Skeletal muscle cell (primary cell): ENCODE data around the gene GLIS1.

ENCODE experiments used
- DNase-seq: peaks from one replicate; pipeline ENCODE4 v3.0.0-alpha.2; 2010; ENCODE audit warnings: low read depth
- H3K4me3 ChIP-seq: 2 replicates; pipeline ENCODE4 v1.5.1; 2011; ENCODE audit warnings: low read depth, mild to moderate bottlenecking, control low read depth, low read length, moderate library complexity

The GLIS1 gene

DNA sequence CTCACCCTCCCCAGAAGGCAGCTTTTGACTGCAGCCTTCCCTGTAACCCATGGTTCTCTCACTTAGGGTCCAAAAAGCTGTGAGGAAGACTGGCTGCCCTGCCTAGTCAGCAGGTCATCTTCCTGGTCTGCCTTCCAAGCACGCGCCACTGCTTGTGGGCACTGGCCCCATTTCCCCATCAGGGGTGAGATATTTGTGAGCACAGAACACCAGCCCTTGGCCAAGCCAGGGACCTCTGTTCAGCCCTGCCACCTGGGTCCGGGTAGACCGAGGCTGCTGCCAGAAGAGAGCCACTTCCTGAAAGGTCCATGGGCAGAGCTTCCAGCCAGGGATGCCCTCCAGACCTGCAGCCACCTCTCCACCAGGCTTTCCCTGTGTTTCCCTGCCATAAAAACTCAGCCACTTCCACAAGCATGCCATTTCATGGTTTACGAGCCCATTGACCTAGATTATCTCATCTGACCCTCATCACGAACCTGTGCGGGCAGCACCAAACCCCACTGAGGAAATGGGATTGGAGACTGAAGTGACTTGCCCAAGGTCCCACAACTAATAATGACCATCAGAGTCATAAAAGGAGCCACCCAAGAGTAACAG lies 40.5 kb downstream of the GLIS1 start:
- DNase-seq = no peak
- no peak overlapping the region for H3K4me3 ChIP-seq

DNA sequence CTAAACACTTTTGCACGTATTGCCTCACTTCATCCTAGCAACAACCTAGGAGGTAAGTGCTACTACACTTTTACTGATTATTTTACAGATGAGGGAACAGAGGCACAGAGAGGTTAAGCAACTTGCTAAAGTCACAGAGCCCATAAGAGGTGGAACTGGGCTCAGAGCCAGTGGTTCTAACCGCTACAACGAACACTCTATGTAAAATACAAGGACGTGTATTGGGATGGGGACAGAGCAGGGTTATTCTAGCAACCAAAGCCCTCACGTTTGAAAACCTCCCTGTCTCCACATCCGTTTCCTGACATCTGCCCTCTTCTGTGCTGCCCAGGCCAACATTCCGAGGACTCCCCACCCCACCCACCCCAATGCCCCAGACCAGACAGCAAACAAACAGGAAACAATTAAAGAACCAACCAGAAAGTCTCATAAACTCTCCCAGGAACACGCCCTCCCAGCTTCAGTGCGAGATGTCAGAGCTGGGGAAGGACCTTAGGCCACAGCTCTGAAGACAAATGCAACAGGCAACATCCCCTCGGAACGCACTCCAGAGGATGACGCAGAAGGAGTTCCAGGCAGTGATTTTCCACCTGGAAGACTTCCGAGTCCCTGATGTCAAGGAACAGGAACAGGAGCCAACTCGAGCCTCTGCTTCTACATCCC lies 41.1 kb downstream of the GLIS1 start:
- H3K4me3 ChIP-seq = no peak overlapping the region
- DNase-seq = peak; percentile 69

- no peak overlapping the region for H3K4me3 ChIP-seq
- no peak for DNase-seq
Observed at GRCh38 chr1:53696990-53697389, 42.0 kb downstream of the GLIS1 start.

DNA sequence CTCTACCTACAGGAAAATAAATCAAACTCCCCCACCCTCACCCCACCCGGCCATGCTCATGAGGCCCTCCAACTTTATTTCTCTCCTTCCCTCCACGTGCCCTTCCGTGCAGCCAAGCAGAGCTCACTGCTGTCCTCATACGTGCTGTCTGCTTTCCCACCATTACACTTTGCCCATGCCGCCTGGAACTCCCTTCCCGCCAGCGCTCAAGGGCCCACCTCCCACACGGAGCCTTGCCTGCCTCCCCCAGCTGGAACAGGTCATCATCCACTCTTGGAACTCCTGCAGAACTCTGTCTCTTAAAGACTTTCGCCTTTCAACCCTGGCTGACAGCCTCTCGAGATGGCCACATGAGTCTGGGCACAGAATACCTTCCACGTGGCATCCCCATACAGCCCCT lies 42.4 kb downstream of the GLIS1 start:
- DNase-seq = no peak
- no peak overlapping the region for H3K4me3 ChIP-seq

DNA sequence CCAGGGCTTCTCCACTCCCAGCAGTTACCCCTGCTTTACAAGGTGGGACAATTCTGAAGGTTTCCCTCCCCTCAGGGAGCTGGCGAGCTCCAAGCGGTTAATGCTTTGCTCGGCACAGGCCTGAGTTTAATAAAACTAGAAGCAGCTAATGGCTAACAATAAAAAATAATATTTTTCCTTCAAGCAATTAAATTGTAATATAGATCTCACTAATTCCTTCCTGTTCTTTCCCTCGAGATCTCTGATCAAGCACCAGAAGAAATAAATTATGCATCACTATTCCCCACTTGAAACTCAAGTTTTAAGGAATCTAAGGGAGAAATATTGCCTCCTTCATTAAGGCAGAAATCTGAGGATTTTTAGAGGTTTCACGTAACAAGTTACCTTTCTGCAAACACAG lies 42.9 kb downstream of the GLIS1 start:
- no peak overlapping the region for H3K4me3 ChIP-seq
- DNase-seq = no peak

DNA sequence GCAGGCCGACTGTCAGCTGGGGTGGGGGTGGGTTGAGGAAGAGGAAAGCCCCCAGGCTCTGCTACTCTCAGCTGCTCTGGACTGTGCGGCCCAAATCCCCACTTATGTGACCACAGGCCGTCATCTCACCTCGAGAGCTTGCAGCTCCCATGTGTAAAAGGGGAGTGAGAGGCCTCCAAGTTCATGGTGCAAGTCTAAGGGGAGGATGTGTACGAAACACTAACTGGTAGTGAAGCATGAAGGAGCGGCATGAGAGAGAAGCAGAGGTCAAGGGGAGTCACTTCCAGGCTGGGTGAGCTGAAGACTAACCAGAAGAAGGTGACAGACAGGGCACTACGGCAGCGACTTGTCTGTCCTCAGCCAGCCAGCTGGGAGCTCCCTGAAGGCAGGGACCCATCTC lies 43.8 kb downstream of the GLIS1 start:
- DNase-seq = no peak

GRCh38 chr1:53694718-53695091 lies 44.3 kb downstream of the GLIS1 start:
- DNase-seq = no peak
- no peak overlapping the region for H3K4me3 ChIP-seq

More for the DNA sequence above, 43.8 kb downstream of the GLIS1 start:
- H3K4me3 ChIP-seq = no peak overlapping the region

DNA sequence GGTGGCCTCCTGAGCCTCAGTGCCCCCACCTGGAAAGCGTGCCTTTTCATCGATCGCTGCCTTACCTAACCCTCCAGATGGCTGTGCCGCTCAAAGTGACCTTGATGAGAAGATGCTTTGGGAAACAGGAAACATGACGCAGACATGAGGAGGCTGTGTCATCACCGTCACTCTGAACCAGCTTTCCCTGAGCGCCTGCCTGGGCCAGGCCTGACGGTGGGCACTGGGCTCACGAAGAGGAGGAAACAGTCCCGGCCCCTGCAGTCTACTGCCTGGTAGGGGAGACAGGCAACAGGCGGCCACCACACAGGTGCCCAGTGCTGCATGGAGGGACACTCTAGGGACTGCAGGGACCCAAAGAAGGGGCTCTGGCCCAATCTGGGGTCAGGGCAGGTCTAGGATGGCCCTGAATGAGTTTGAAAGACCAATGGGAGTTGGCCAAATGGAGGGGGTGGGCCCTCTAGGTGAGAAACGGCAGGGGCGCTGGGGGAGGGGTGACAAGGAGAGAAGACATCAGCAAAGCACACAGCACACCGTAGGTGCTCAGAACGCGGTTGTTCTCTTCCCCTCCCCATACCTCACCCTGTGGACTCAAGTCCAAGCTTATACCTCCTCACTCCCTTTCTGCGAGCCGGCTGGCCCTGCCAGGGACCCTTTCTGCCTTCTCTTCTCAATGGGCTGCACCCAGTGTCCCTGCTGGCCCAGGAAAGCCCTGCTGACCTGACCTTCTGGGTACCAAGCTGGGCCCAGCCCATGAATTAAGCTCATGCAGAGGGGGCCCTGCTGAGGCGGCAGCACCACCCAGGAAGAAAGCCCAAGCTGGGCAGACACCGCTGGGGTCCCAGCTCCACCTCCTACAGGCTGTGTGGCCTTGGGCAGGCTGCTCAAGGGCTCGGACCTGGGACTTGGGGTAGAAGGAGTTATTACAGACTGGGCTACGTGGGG lies 44.9 kb downstream of the GLIS1 start:
- DNase-seq = no peak
- H3K4me3 ChIP-seq = no peak overlapping the region

DNA sequence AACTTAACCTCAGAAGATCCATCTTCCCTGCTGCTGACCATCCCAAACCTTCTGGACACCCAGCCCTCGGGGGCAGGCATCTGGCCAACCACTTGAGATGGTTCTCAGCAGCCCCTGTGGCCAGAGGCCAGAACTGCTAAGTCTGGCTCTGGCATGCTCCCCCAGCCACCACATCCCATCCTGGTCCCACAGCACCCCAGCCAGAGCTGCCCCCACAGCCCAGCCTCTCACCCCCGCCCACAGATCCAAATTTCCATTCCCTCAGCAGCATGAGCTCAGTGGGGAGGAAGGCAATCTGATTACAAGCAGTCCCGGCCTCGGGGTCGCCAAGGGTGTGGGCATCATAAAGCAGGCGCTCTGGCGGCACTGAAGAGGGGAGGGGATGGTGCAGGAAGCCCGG lies 45.6 kb downstream of the GLIS1 start:
- H3K4me3 ChIP-seq = no peak overlapping the region
- no peak for DNase-seq

- H3K4me3 ChIP-seq = no peak overlapping the region
- no peak for DNase-seq
Observed at GRCh38 chr1:53691326-53691725, 47.6 kb downstream of the GLIS1 start.

GRCh38 chr1:53690411-53690810 lies 48.6 kb downstream of the GLIS1 start:
- no peak for DNase-seq
- no peak overlapping the region for H3K4me3 ChIP-seq

- no peak overlapping the region for H3K4me3 ChIP-seq
- DNase-seq = no peak
Observed at GRCh38 chr1:53689736-53690326, 49.1 kb downstream of the GLIS1 start.

DNA sequence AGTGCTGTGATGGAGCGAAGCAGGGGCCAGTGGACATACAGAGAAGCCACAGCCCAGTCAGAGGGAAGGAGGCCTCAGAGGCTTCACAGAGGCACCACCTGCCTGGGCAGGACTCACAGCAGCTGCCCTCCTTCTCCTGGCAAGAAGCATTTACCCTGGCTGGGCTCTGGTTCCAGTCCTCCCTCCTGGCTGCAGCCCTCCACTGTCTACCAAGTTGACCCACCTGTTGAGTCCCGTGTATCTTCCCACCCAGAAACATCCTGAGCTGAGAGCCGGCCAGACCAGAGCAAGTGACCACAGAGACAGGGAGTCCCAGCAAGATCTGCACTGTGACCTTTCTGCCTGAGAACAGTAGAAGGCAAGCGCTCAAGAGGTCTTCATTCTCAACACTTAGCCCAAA lies 49.7 kb downstream of the GLIS1 start:
- no peak overlapping the region for H3K4me3 ChIP-seq
- DNase-seq = no peak

DNA sequence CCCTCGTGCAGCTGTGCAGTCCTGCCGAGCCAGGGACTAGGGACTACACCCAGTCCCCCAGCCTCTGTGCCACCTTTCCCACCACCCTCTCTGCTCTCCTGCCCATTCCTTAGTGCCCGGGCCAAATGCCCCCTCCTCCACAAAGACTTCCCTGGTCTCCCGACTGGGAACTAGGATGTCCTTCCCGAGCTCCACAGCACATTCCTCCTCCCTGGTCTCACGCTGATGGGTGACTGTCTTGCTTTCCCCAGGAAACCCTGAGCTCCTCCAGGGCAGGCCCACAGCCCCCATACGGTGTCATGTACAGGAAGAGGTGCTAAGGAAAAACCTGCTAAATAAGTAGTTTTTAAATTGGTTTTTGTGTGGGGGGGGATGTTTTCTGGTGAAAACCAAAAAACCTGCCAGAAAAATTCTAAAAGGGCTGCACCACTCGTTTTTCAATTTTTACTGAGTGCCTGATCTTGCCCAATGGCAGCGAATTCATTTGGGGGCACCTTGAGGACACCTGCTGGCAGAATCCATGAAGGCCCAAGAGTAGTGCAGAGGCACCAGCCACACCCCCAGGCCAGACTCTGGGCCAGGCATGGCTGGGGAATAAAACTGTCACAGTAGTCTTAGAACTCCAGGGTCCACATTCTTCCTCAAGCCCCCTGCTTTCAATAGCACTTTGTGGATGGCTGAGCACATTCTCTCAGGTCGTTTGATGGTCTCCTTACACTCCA lies 50.4 kb downstream of the GLIS1 start:
- DNase-seq = no peak
- H3K4me3 ChIP-seq = no peak overlapping the region

DNA sequence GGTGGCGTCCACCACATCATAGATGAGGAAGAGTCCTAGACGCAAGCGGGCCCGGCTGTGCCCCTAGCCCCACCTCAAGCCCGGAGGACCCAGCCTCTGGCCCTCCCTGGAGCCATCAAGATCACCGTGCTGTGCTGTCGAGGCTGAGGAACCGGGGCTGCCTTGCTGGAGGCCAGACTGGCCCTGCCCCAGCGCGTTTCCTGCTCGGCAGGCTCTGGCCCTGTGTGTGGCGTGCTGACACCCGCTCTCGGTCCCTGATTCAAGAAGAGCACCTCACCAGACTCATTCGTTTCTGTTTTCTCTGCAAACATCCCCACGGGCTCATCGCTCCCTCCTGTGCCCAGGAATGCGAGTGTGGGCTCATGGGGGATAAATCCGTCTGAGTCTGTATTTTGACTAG lies 51.1 kb downstream of the GLIS1 start:
- no peak for DNase-seq
- no peak overlapping the region for H3K4me3 ChIP-seq

DNA sequence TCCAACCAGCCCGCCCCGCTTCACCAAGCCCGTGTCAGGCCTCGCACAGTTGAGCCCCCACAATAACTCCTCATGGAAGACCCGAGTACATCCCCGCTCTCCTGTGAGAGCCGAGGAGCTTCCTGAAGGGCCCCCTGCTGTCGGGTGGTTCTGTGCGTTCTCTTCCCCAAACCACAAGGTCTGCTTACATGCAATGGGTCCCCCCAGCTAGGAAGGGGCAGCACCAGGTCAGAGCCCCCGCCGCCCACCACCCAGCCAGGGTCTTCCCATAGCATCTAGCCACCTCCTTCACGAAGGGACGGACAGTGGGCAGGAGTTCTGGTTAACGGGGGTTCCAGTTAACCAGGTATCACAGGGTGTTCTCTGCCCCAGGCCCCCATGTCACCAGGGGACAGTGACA lies 51.5 kb downstream of the GLIS1 start:
- no peak overlapping the region for H3K4me3 ChIP-seq
- no peak for DNase-seq

DNA sequence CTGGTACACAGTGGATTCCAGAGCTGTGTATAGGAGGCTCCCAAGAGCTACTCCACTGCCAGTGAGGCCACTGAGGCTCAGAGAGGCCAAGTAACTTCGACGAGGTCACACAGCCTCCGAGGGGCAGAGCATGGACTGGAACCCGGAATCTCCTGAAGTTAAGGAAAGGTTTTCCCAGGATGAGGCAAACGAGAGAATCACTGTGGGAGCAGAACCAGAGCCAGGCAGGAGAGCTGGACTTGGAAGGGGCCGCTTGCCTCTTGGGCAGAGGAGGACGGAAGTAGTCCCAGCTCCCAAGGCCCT lies 52.0 kb downstream of the GLIS1 start:
- no peak for DNase-seq
- no peak overlapping the region for H3K4me3 ChIP-seq

DNA sequence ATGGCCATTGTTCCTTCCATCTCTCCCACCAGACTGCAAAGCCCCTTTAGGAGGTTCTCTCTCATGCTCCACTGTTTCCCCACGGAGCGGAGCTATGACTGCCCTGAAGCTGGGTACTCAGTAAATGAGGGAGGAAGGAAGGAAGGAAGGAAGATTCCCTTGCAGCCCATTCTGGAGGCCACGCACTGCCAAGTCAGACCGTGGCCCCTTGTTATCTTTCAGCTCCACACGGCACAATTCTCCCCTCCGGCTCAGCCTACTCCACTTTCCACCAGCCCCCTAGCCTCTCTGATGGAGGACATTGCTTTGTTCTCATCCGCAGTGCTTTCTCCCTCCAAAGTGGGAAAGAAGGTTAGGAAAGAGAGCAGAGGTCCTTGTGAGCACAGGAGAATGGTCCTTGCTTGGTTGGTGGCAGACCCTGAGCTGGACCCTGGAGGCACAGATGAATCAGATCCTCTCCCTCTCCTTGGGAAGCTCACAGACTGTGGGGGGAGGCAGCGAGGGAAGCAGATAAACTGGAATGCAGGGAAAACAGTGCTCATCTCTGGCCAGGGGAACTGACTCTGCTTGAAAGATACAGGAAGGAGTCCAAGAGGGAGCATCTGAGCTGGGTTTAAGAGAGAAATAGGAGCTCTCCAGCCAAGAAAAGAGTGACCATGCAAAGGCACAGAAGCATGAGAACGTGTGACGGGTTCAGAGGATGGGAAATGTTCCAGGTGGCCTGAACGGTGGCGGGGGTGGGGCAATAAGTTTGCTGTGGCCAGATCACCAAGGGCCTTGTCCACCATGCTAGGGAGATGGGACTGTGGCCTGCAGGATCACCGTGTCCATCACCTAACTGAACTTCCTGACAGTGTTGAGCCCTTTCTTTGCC lies 52.6 kb downstream of the GLIS1 start:
- DNase-seq = no peak
- no peak overlapping the region for H3K4me3 ChIP-seq
